Measurements from ENCODE around the gene AGFG1.
"Not testable (repeated sequence)": the region's sequence is repeated elsewhere in the genome, so short reads cannot be mapped to it uniquely, and the experiment has no call there.

The AGFG1 gene

DNA sequence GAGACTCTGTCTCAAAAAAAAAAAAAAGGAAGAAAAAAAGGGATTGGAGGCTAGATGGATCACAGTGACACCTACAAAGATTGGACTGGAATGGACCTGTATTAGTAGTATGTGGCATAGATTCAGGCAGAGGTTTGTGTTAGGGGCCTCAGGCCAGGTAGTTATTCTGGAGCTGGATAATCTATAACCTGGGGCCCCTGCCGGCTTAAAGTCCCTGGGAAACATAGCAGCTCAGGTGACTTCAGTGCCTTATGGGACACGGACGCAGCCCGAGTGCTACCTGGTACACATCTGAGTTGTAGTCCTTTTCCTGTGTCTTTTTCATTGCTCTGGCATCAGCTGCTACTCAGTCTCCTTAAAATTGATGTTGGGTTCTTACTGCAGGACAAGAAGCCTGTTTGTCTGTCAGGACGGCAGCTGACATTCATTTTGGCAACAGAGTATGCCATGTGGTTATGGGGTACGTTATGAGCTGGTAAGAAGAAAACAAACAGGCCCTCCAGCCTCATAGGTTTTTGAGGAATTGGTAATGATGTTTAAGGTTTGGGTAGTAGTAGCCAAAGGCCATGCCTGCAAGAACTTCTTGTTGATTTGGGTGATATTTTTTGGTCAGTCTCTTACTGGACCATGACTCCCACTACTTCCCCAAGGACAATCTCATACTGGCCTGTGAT, 27.8 kb downstream of the AGFG1 start:
- no peak for DNase-seq

DNA sequence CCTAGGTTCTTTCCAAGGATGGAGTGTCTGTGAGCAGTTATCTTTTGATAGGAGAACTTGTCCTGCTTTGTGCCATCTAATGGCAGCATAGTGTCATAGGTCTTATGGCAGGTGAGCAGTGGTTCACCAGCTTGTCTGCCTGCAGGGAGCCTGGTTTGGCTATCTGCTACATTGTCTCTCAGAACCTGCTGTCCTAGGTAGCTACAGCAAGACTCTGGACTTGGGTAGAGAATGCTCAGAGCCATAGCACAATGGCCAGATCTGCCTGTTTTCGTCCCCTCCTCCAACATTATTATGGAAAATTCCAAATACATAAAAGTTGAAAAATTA, 28.3 kb downstream of the AGFG1 start:
- no peak for DNase-seq

DNA sequence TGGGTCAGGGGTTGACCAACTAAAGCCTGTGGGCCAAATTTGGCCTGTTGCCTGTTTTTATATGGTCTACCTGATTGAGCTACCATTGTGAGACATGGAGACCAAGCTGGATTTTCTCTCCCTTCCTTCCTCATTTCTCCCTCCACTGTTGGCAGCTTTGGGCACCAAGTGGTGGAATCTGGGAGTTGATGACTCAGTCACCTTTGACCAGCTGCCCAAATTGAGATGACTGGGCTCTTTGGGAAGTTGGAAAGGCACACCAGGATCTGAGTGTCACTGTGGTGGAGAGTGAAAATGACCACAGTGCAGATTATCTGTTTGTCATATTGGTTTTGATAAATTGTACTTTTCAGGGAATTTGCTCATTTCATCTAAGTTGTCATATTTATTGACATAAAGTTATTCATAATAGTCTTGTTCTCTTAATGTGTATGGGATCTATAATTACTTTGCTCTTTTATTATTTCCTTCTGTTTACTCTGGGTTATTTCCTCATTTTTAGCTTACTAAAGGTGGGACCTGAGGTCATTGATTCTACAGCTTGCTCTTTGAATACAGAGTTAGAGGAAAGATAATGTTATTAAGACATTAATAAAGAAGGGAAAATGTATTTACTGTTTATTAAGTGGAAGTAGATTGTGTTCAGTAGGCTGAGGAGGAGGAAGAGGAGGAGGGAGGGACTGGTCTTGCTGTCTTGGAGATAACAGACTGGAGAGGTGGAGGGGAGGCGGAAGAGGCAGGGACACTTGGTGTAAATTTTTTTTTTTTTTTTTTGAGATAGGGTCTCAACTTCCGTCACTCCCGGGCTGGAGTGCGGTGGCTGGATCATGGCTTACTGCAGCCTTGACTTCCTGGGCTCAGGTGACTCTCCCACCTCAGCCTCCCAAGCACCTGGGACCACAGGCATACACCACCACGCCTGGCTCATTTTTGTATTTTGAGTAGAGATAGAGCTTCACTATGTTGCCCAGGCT, 31.8 kb downstream of the AGFG1 start:
- peak; percentile 47 for DNase-seq

DNA sequence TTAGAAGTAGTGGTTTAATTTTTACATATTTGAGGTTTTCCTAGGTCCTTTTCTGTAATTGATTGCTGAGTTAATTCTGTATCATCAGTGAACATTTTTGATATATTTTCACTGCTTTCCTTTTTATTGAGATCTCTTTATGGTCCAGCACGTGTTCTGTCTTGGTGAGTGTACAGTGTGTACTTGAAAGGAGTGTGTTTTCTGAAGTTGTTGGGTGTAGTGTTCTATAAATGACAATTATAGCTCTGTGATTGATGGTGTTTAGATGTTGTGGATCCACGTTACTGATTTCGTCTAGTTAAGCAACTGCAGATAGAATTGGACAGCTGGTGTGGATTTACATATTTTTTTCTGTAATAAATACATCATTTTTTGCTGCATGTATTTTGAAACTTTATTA, 32.7 kb downstream of the AGFG1 start:
- no peak for DNase-seq

DNA sequence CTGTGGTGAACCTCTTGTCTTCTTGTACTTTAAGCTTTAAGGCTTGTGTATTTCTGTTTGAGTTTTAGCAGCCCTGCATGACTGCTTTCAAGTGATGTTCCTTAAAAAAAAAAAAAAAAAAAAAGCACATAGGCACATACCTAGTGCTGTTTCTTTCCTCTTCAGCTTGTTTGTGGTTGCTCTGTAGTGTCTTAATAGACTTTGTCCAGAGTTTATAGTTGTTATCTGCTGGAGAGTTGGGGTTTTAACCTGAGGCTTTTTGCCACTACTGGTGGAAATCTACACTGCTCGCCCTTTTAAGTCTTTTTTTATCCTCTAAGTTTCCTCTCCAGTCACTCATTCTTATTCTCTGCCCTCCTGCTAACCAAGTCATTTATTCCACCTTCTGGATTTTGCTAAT, 34.5 kb downstream of the AGFG1 start:
- no peak for DNase-seq

DNA sequence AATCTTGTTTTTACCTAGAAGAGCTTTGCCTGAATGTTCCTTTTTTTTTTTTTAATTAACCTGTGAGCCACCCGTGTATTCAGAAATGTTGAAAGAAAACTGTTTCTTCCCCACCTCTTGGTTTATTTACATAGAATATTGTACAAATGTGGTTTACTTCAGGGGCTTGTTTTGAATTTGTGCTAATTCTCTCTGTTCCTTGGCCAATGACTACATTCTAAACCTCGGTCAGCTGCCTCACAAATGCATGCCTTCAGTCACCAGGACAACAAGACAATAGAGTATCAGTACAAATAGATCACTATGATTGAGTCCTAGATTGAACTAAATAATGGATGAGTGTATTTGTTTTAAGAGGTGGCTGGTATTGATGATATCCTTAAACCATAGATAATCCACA, 36.0 kb downstream of the AGFG1 start:
- no peak for DNase-seq

DNA sequence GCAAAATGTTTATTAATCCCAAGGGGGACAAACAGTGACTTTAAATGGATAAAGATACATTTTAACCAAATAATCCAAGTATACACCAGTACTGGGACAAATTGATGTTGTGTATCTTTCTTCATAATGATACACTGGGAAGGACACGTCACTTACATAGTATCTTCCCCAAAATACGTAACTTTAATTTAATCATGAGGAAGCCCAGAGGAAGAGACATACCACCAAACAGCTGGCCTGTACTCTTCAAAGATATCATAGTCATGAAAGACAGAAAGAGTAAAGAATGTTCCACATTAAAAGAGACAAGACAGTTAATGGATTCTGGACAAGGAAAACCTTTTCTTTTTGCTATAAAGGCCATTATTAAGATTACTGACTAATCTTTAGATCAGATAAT, 37.1 kb downstream of the AGFG1 start:
- no peak for DNase-seq

DNA sequence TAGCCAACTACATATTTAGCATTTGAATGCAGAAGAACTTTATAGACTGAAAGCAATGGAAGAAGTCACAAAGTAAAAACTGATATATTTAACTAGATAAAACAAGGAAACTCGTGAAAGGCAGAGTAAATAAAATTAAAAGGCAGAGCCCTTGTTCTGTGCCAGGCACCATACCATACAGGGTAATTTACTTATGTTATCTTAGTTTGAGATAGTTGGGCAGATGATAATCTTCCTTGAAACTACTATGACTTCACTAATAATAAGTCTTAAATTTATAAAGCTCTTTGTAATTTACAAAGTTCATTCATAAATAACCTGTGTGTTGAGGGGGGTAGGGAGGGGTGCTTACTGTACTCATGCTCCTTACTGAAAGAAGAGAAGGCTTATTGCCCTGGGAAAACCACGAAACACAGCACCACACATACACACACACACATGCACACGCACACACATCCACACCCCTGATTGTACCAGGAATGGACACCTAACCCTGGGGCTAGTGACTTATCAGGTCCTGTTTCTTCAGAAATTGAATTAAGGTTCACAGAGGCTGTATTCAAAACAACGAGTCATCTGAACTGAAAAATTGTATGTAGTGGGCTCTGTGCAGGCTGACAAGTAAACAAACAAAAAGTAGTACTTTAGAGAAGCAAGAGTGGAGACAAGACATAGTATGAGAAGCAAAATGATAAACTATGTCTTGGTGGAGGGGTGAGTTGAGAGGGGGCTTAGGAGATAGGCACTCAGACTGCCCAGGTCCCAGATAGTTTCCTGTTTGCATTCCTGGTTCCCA, 38.1 kb downstream of the AGFG1 start:
- DNase-seq, result no peak

DNA sequence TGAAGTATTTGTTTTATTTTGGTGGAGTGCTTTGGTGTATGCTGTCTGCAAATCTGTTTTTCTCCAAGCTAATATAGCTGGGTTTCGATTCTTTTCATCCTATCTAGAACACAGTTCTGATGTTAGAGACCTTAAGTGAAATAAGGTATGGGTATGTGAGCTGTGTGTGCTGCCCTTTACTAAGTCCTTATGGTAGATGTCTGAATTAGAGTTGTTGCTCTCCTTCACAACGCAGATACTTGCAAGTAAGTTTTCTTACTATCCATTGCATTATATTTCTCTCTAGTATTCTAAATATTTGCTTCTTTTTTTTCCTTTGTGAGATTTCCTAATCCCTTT, 38.6 kb downstream of the AGFG1 start:
- no peak for DNase-seq

DNA sequence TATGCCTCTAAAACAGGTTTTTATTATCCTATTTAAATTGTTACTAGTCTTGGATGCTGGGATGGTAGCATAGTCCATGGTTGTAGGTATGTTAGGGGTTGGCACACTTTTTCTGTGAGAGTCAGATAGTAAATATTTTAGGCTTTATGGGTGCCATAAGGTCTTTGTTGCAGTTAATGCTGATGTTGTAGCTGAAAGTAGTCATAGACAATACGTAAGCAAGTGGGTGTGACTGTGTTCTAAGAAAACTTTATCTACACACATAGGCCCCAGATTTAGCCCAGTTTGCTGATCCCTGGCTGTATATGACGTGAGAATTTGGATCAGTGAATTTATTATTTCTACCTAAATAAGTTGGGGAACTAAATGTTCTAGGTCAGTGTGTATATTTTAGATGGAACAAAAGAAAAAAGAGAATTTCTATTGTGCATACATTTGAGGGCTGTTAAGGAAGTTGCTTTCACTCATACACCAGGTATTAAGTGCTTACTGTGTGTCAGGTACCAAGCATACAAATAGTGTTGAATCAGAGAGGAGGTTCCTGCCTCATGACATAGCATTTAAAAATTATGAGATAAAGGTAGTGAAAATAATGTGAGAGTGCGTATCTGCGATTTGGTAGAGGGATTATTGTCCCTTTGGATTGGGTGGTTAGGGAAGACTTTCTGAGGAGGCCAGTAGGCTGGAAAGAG, 39.4 kb downstream of the AGFG1 start:
- DNase-seq, result no peak

DNA sequence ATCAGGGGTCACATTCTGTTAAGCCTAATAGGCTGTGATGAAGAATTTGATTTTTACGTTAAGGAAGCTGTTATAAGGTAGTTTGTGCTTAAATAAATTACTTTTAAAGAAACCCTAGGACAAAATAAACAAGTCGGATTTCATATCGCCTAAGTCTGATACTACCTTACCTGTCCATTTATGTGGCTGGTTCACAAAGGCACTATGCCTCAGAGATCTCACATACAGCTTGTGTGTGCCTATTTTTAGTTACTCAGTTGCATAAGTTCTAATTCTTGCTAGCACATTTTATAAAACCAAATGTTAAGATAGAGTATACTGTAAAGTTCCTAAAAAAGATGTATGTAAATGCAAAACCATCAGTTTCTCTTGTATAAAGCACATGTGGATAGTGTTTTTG, 40.0 kb downstream of the AGFG1 start:
- no peak for DNase-seq

DNA sequence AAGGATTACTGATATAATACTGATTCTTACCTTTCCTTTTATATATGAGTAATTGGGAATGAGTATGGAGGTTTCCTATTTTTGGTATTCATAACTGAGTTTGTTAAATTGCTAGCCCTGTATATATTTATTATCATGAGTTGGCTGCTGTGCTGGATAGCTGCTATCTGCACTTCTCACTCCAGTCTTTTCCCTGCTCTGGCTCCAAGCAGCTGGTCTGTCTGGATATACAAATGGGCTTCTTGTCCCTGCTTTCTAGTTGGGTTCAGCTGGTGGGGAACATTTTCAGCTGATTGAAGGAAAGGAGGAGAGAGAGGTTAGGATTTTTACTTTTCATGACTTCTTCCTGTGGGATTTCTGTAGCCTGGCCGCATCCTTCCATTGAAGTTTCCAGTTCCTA, 41.2 kb downstream of the AGFG1 start:
- no peak for DNase-seq

DNA sequence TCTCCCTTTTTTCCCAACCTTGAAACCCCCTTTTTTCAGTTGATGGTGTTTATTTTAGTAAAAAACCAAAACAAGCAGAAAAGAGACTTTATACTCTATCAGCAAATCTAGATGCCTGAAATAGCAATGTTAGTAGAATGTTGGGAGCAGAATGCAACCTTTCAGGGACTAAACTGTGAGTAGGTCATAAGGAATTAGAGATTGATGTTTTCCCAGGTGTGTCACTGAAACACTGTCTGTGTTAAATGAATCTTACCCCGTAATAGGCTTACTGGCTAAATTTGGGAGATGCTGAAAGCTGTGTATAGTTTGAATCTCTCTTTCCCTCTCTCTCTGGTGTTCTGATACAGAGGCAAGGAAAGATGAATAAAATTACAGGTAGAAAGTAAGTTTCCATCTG, 43.8 kb downstream of the AGFG1 start:
- no peak for DNase-seq

DNA sequence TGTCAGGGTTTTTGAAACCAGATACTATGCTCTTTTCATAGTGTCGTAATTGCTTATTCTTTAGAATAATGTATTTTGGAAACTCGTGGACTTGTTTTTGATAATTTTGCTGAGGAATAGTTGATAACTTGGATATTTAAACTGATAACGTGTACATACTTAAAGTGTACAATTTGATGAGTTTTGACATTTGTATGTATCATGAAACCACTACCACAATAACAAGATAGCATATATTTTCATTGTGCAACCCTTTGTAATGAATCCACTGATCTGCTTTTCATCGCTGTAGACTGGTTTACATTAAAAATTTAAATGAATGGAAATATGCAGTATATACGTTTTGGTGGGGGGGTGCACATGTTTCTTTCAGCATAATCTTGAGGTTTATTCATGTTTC, 45.8 kb downstream of the AGFG1 start:
- DNase-seq, result no peak

DNA sequence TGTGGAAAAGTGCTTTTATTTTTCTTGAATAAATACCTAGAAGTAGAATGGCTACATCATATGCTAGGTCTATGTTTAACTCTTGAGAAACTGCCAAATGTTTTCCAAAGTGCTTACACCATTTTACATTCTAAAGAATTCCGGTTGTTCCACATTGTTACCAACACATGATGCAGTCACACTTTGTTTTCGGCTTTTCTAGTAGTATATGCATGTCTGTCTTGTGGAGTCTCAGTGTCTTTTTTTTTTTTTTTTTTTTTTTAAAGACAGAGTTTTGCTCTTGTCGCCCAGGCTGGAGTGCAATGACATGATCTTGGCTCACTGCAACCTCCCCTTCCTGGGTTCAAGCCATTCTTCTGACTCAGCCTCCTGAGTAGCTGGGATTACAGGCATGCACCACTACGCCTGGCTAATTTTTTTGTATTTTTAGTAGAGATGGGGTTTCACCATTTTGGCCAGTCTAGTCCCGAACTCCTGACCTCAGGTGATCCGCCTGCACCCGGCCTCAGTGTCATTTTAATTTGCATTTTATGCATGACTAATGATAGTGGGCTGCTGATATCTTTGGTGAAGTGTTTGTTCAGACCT, 46.4 kb downstream of the AGFG1 start:
- not testable (repeated sequence) for DNase-seq

DNA sequence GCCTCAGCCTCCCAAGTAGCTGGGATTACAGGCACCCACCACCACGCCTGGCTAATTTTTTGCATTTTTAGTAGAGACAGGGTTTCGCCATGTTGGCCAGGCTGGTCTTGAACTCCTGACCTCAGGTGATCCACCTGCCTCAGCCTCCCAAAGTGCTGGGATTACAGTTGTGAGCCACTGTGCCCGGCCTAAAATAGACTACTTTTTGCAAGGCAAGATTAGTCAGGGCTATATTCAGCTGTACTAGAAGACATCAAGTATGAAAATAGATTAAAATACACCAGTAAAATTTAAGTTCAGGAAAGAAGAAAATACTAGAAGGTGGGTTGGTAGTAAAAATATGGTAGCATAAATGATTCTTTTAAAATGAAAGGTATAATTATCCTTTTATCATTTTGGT, 49.2 kb downstream of the AGFG1 start:
- DNase-seq, result not testable (repeated sequence)

DNA sequence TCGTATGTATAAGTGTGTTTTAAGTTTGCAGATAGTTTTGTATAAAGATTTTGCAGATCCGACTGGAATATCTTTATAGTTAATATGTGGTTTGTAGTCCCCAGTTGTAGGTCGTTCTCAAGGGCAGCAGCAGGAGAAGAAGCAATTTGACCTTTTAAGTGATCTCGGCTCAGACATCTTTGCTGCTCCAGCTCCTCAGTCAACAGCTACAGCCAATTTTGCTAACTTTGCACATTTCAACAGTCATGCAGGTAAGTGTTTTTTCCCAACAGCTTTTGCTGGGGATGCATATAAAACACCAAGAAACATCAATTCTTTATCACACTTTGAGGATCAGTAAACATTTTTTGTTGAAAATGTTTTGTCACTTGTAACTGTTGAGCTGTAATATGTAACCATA, 52.7 kb downstream of the AGFG1 start:
- DNase-seq, result no peak

DNA sequence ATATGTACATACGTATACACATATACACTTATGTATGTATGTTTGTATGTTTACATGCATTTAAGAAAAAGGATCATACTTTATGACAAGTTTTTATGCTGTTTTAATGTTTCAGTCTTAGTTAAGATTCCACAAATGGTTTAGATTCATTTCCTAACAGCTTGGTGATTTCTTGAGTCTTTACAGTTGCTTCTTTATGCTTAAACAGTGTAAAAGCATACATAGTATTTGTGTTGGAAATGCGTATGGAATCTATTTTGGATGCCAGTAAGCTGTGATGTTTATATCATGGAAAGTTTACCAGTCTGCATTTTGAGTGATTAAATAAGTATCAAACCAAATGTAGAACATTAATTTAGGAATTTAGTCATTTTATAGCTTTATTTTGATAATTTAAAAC, 55.4 kb downstream of the AGFG1 start:
- no peak for DNase-seq

DNA sequence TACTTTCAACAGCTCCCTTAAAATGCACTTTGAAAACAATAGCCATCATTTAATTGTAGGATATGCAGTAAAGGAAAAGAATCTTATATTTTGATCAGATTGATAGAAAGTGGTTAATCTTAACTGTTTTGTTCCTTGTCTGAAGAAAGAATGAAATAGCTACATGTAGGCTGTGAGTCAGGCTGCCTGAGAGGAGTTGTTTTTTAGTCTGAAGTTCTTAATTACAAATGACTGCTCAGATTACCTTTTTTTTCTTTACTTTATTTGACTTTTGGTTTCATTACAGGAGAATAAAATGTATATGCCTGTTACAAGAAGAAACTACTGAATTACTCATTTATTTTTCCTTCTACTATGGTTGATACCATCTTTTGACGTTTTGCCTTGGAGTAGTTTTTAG, 56.8 kb downstream of the AGFG1 start:
- DNase-seq, result no peak

DNA sequence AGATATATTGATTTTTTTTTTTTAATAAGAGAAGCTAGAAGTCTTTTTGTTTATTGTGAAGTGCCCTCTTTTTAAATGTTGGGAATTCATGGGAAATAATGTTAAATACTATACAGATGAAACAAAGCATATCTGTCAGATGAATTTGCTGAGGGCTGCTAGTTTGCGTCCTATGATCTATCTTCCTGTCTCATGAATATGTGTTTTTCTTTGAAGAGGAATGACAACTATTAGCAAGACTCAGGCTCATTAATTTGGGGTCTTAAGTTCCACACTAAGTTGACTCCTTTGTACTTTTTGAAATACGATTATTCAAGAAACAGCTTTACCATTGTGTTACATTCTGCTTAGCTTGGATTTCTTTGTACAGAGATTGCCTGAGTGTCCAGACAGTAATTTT, 57.9 kb downstream of the AGFG1 start:
- DNase-seq, result no peak

DNA sequence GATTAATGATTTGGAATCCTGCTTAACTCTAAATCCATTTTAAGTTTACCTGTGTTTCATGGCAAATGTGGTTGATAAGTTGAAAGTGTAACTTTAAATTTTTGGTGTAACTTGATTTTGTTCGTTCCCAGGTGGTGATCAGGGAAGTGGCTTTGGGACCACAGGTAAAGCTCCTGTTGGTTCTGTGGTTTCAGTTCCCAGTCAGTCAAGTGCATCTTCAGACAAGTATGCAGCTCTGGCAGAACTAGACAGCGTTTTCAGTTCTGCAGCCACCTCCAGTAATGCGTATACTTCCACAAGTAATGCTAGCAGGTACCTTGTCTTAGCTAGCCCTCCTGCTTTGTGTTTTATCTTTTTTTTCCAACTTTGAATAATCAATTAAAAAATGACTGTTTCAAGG, 62.8 kb downstream of the AGFG1 start:
- DNase-seq, result no peak

DNA sequence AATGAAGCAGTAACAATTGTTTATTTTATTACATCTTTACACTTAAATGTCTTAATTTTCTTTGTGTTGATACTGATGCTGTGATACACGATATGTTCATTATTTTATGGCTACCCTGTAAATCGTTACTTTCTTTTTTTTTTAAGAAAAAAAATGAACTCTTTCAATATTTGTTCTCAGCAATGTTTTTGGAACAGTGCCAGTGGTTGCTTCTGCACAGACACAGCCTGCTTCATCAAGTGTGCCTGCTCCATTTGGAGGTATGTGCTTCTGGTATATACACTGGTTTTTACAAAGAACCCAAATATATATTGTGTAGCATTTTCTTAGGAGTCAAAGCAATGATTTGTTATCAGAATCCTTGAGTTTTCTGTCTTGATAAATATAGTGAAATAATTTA, 64.5 kb downstream of the AGFG1 start:
- DNase-seq, result no peak

DNA sequence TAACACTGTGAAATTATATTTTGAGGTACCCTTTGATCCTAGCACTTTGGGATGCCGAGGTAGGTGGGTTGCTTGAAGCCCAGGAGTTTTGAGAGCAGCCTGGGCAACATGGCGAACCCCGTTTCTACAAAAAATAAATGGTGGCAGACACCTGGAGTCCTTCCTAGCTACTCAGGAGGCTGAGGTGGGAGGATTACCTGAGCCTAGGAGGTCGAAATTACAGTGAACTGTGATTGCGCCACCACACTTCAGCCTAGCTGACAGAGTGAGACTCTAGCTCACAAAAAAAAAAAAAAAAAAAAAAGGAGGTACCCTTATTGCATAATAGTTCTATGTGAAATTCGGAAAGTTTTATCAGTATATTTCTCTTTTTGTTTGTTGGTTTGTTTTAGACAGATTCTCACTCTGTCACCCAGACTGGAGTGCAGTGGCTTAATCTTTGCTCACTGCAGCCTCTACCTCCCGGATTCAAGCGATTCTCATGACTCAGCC, 67.6 kb downstream of the AGFG1 start:
- DNase-seq, result no peak
